Esophagus muscularis mucosa (tissue), 4 donors: ENCODE results near the gene PPP4R2. TPM values are rescaled to one million over a fixed set of nuclear protein-coding genes. Genes with fewer than 3 reads are reported as not detected.

ENCODE experiments used
- DNase-seq: peaks from one replicate; pipeline ENCODE4 v3.0.0-alpha.2; 2017; ENCODE audit errors: extremely low spot score
- H3K27ac ChIP-seq, 4 donors: fragments of 200-600 bp; sonication (generic); replicated peaks in 1 of 4; 1 replicate in 3 of 4; 2 replicates in 1 of 4; pipeline ENCODE4 v1.5.1; 2016 to 2019; ENCODE audit warnings: mild to moderate bottlenecking in 1 of 4
- H3K27me3 ChIP-seq, 4 donors: fragments of 200-600 bp; sonication (generic); one replicate each; pipeline versions ENCODE4 v1.5.1 to v1.6.0; 2016 to 2019
- H3K36me3 ChIP-seq, 4 donors: fragments of 200-600 bp; sonication (generic); one replicate each; pipeline ENCODE4 v1.5.1; 2016 to 2019
- H3K4me1 ChIP-seq, 4 donors: fragments of 200-600 bp; sonication (generic); one replicate each; pipeline ENCODE4 v1.5.1; 2016 to 2019
- H3K4me3 ChIP-seq, 4 donors: fragments of 200-600 bp; sonication (generic); 1 replicate in 2 of 4; 2 replicates in 2 of 4; pipeline ENCODE4 v1.5.1; 2016 to 2019; ENCODE audit warnings: mild to moderate bottlenecking in 4 of 4, moderate library complexity in 1 of 4
- H3K9me3 ChIP-seq, 4 donors: fragments of 200-600 bp; sonication (generic); 1 replicate in 3 of 4; 2 replicates in 1 of 4; pipeline ENCODE4 v1.5.1; 2016 to 2019
- CTCF ChIP-seq, 3 experiments: fragments of 200-600 bp in 2 of 3; fragments of 450-650 bp in 1 of 3; sonication (generic) in 2 of 3; IDR thresholded peaks; one replicate each; pipeline ENCODE4 v1.5.1; 2017 to 2019; ENCODE audit warnings: antibody characterized with exemption in 3 of 3, mild to moderate bottlenecking in 2 of 3, moderate library complexity in 1 of 3
- EP300 ChIP-seq: sonication (generic); formaldehyde crosslinking; IDR thresholded peaks from one replicate; pipeline ENCODE4 v1.6.1; 2017; ENCODE audit warnings: antibody characterized with exemption
- POLR2A ChIP-seq: fragments of 450-650 bp; IDR thresholded peaks from one replicate; pipeline ENCODE4 v1.6.1; 2017; ENCODE audit warnings: antibody characterized with exemption, moderate library complexity, mild to moderate bottlenecking, low read depth
- POLR2AphosphoS5 ChIP-seq, 2 donors: sonication (generic); formaldehyde crosslinking; IDR thresholded peaks; one replicate each; pipeline ENCODE4 v1.6.1; 2017; ENCODE audit warnings: antibody characterized with exemption in 2 of 2
- WGBS: methylation state at CpG from one replicate; pipeline ENCODE4 v1.1.5; 2018; 5-methylcytosine and 5-hydroxymethylcytosine counted together
- intact Hi-C: fragments of 100-400 bp; cut with DNase I; formaldehyde crosslinking; loops from one replicate; pipeline ENCODE4 v1.15.1; 2023
- total RNA-seq, 4 donors: library from RNA; depleted of rRNA; stranded (reverse); fragments of >200 nt; gene quantifications; one replicate each; pipeline versions ENCODE4 v1.1.0 to v1.2.1, GENCODE V29; 2016

PPP4R2 gene
- total RNA-seq, 4 donors from 2014 or later = 24.6 to 60.6 (median 33.9) TPM

- Histone ChIP-seq H3K4me3 (no peak overlapping the region), H3K27me3 (no peaks in the 10 kb centered on the region), H3K9me3 (no peaks in the 10 kb centered on the region), H3K27ac (no peak overlapping the region), H3K4me1 (peaks cover 0 to 11% (median 9%) of the 10 kb centered on the region in 4 donors), H3K36me3 (no peaks in the 10 kb centered on the region)
- DNase-seq = no peak
- TF ChIP-seq POLR2A (no peak), EP300 (no peak), POLR2AphosphoS5 (IDR thresholded peaks at IDR 0.05) (no peak), CTCF (IDR thresholded peaks at IDR 0.05) (no peak)
- WGBS = 72% methylated on average over 7 of the region's 7 CpGs
- intact Hi-C loops = no loop called here
Measured at GRCh38 chr3:72960812-72961518, 35.6 kb upstream of the PPP4R2 start.

DNA sequence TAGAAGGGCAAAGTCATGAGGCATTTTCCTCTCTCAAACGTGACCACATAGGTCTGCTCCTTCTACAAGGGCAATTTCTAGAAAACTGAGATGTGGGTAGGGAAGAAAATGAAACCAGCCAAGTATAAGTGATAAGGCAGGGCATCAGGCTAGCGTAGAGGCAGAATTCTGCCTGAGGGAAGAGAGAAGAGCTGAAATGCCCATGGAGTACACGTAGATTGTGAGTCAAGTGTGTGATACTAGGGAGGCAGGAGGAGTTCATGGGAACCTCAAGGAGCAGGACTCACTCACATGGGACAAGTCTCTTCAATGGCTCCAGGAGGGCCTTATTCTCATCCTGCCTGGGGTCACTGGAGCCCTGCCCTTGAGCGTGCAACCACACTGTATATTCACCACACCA is 34.9 kb upstream of the PPP4R2 start:
- intact Hi-C loops = no loop called here
- Histone ChIP-seq H3K36me3 (no peaks in the 10 kb centered on the region), H3K27ac (no peak overlapping the region), H3K4me1 (peaks cover 0 to 11% (median 9%) of the 10 kb centered on the region in 4 donors), H3K27me3 (no peaks in the 10 kb centered on the region), H3K4me3 (no peak overlapping the region), H3K9me3 (no peaks in the 10 kb centered on the region)
- 91% methylated on average over 4 of the region's 4 CpGs for WGBS
- DNase-seq = no peak
- TF ChIP-seq POLR2A (no peak), CTCF (IDR thresholded peaks at IDR 0.05) (no peak), POLR2AphosphoS5 (IDR thresholded peaks at IDR 0.05) (no peak), EP300 (no peak)

DNA sequence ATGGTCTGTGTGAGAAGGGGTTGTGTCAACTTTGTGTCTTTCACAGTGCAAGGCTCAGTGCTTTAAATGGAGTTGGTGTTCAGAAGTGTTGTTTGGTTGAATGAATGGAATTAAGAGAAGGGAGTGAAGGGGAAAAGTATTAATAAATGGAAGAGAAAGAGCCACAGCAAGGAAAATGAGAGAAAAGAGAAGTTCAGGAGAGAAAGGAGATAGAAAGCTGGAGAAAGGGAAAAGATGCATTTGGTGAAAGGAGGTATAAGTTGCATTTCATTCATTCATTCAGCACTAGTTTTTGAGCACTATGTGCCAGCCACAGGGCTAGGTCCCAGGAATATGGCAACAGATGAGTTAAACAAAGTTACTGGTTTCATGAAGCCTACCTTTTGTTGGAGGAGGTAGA is 34.3 kb upstream of the PPP4R2 start:
- Histone ChIP-seq H3K27me3 (no peaks in the 10 kb centered on the region), H3K27ac (no peak overlapping the region), H3K4me1 (peaks cover 0 to 11% (median 9%) of the 10 kb centered on the region in 4 donors), H3K9me3 (no peaks in the 10 kb centered on the region), H3K4me3 (no peak overlapping the region), H3K36me3 (no peaks in the 10 kb centered on the region)
- TF ChIP-seq POLR2A = no peak
- TF ChIP-seq POLR2AphosphoS5 (IDR thresholded peaks at IDR 0.05) = no peak
- TF ChIP-seq CTCF (IDR thresholded peaks at IDR 0.05) = no peak
- no peak for TF ChIP-seq EP300
- intact Hi-C loops = no loop called here
- DNase-seq = no peak

- no peak overlapping the region for H3K4me3 ChIP-seq
- peaks cover 0 to 10% (median 0%) of the 10 kb centered on the region in 4 donors for H3K36me3 ChIP-seq
- TF ChIP-seq POLR2A (no peak), EP300 (no peak), CTCF (IDR thresholded peaks at IDR 0.05) (no peak)
- intact Hi-C loops = no loop called here
- no peaks in the 10 kb centered on the region for H3K9me3 ChIP-seq
- no peaks in the 10 kb centered on the region for H3K27me3 ChIP-seq
- peaks cover 0 to 11% (median 7%) of the 10 kb centered on the region in 4 donors for H3K4me1 ChIP-seq
- H3K27ac ChIP-seq = no peak overlapping the region
- DNase-seq = no peak
Measured at GRCh38 chr3:72964633-72965032, 32.0 kb upstream of the PPP4R2 start.

GRCh38 chr3:72968266-72968664 is 28.3 kb upstream of the PPP4R2 start:
- no peaks in the 10 kb centered on the region for H3K27me3 ChIP-seq
- no peaks in the 10 kb centered on the region for H3K4me1 ChIP-seq
- 96% methylated on average over 1 of the region's 1 CpG for WGBS
- H3K9me3 ChIP-seq = no peaks in the 10 kb centered on the region
- TF ChIP-seq POLR2A (no peak), CTCF (IDR thresholded peaks at IDR 0.05) (no peak), EP300 (no peak), POLR2AphosphoS5 (IDR thresholded peaks at IDR 0.05) (no peak)
- peaks cover 0 to 13% (median 0%) of the 10 kb centered on the region in 4 donors for H3K36me3 ChIP-seq
- H3K4me3 ChIP-seq = no peak overlapping the region
- intact Hi-C loops = no loop called here
- no peak for DNase-seq
- H3K27ac ChIP-seq = no peak overlapping the region
